GM12865 (cell line): ENCODE results near the gene RAB41.

ENCODE experiments used
- DNase-seq: peaks from one replicate; pipeline ENCODE4 v3.0.0; 2010; ENCODE audit warnings: low read depth
- H3K4me3 ChIP-seq: 2 replicates; pipeline ENCODE4 v1.5.1; 2011; ENCODE audit warnings: mild to moderate bottlenecking, low read depth, low read length, control low read depth
- CTCF ChIP-seq: IDR thresholded peaks from 2 replicates; pipeline ENCODE4 v1.5.1; 2011; ENCODE audit warnings: low read length, control low read depth, low read depth, inconsistent platforms; ENCODE audit not compliant: insufficient read depth; ENCODE audit errors: missing control alignments

Gene RAB41

GRCh38 chrX:70252491-70252890, 29.5 kb upstream of the RAB41 start:
- no peak for TF ChIP-seq CTCF
- no peak for DNase-seq
- no peak overlapping the region for H3K4me3 ChIP-seq

- no peak for TF ChIP-seq CTCF
- H3K4me3 ChIP-seq: no peak overlapping the region
- no peak for DNase-seq
Observed at GRCh38 chrX:70253377-70254062, 28.5 kb upstream of the RAB41 start.

- no peak for TF ChIP-seq CTCF
- DNase-seq: no peak
- no peak overlapping the region for H3K4me3 ChIP-seq
Observed at GRCh38 chrX:70254063-70254400, 27.9 kb upstream of the RAB41 start.

GRCh38 chrX:70254909-70255308, 27.1 kb upstream of the RAB41 start:
- H3K4me3 ChIP-seq: no peak overlapping the region
- no peak for DNase-seq
- no peak for TF ChIP-seq CTCF

GRCh38 chrX:70255452-70255851, 26.5 kb upstream of the RAB41 start:
- no peak for DNase-seq
- no peak overlapping the region for H3K4me3 ChIP-seq
- no peak for TF ChIP-seq CTCF

GRCh38 chrX:70257423-70258288, 24.3 kb upstream of the RAB41 start:
- no peak for TF ChIP-seq CTCF
- no peak for DNase-seq
- no peak overlapping the region for H3K4me3 ChIP-seq
